Measurements from ENCODE around the gene TWIST2.

DNA sequence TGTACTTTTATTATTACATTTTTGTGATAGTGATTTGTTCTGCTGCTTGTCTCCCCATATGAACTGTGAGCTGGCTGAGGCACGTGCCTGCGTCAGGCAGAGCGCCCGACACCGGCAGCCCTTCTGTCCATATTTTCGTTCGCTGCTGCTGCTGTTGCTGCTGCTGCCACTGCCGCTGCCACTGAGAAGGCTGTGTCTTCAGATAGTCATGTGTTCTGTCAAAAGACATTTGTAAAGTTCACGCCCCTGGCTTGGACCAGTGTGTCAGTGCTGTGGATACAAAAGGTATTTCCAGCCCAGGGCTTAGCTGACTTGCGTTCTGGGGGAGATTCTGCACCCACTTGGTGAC, 47.0 kb downstream of the TWIST2 start:
- TF ChIP-seq MXI1 (conservative IDR thresholded peaks at IDR 0.05; ENCODE audit: poor library complexity, severe bottlenecking) (no peak), SMC3 (conservative IDR thresholded peaks at IDR 0.05; ENCODE audit: poor library complexity) (no peak)
- TF ChIP-seq, protein P1, sequence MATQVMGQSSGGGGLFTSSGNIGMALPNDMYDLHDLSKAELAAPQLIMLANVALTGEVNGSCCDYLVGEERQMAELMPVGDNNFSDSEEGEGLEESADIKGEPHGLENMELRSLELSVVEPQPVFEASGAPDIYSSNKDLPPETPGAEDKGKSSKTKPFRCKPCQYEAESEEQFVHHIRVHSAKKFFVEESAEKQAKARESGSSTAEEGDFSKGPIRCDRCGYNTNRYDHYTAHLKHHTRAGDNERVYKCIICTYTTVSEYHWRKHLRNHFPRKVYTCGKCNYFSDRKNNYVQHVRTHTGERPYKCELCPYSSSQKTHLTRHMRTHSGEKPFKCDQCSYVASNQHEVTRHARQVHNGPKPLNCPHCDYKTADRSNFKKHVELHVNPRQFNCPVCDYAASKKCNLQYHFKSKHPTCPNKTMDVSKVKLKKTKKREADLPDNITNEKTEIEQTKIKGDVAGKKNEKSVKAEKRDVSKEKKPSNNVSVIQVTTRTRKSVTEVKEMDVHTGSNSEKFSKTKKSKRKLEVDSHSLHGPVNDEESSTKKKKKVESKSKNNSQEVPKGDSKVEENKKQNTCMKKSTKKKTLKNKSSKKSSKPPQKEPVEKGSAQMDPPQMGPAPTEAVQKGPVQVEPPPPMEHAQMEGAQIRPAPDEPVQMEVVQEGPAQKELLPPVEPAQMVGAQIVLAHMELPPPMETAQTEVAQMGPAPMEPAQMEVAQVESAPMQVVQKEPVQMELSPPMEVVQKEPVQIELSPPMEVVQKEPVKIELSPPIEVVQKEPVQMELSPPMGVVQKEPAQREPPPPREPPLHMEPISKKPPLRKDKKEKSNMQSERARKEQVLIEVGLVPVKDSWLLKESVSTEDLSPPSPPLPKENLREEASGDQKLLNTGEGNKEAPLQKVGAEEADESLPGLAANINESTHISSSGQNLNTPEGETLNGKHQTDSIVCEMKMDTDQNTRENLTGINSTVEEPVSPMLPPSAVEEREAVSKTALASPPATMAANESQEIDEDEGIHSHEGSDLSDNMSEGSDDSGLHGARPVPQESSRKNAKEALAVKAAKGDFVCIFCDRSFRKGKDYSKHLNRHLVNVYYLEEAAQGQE (IDR thresholded peaks at IDR 0.05; ENCODE audit: borderline replicate concordance): no peak
- TF ChIP-seq, protein P2, sequence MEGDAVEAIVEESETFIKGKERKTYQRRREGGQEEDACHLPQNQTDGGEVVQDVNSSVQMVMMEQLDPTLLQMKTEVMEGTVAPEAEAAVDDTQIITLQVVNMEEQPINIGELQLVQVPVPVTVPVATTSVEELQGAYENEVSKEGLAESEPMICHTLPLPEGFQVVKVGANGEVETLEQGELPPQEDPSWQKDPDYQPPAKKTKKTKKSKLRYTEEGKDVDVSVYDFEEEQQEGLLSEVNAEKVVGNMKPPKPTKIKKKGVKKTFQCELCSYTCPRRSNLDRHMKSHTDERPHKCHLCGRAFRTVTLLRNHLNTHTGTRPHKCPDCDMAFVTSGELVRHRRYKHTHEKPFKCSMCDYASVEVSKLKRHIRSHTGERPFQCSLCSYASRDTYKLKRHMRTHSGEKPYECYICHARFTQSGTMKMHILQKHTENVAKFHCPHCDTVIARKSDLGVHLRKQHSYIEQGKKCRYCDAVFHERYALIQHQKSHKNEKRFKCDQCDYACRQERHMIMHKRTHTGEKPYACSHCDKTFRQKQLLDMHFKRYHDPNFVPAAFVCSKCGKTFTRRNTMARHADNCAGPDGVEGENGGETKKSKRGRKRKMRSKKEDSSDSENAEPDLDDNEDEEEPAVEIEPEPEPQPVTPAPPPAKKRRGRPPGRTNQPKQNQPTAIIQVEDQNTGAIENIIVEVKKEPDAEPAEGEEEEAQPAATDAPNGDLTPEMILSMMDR (IDR thresholded peaks at IDR 0.05; ENCODE audit: poor library complexity, severe bottlenecking): no peak

All from neural cell (in vitro differentiated cells).